SK-N-SH treated with all-trans-retinoic acid at 6 μM for 48 hours (cell line): Measurements from ENCODE around the gene ACIN1.

Experiments
- ARNTL ChIP-seq: fragments of 450-650 bp; formaldehyde crosslinking; IDR thresholded peaks from 2 replicates; pipeline ENCODE4 v1.5.0; 2020; ENCODE audit warnings: low read depth, mild to moderate bottlenecking, moderate library complexity, borderline replicate concordance
- CREB5 ChIP-seq: fragments of 250-450 bp; sonication (Bioruptor Pico); IDR thresholded peaks from 2 replicates; pipeline ENCODE4 v1.5.1; 2020; ENCODE audit warnings: low read depth, mild to moderate bottlenecking, moderate library complexity
- CSDC2 ChIP-seq: fragments of 250-450 bp; sonication (Bioruptor Pico); IDR thresholded peaks from 2 replicates; pipeline ENCODE4 v1.5.0; 2020; ENCODE audit warnings: mild to moderate bottlenecking, moderate library complexity
- ISL1 ChIP-seq: fragments of 250-450 bp; sonication (Bioruptor Pico); IDR thresholded peaks from 2 replicates; pipeline ENCODE4 v2.1.2; 2022; ENCODE audit warnings: mild to moderate bottlenecking, moderate library complexity
- PPARA ChIP-seq: fragments of 250-450 bp; sonication (Bioruptor Pico); IDR thresholded peaks from 2 replicates; pipeline ENCODE4 v1.5.0; 2020; ENCODE audit warnings: mild to moderate bottlenecking, borderline replicate concordance
- RARB ChIP-seq: fragments of 250-450 bp; sonication (Bioruptor Pico); IDR thresholded peaks from 2 replicates; pipeline ENCODE4 v1.8.0; 2021; ENCODE audit warnings: mild to moderate bottlenecking, moderate library complexity
- ZC3H10 ChIP-seq: fragments of 250-450 bp; sonication (Bioruptor Pico); IDR thresholded peaks from 2 replicates; pipeline ENCODE4 v1.5.1; 2021; ENCODE audit warnings: mild to moderate bottlenecking, moderate library complexity

GRCh38 chr14:23058654-23059504, 36.1 kb downstream of the ACIN1 start:
- TF ChIP-seq ISL1: no peak
- no peak for TF ChIP-seq ARNTL (CRISPR knock-in tag)
- TF ChIP-seq CREB5 (CRISPR knock-in tag): no peak
- TF ChIP-seq CSDC2 (CRISPR knock-in tag): no peak
- TF ChIP-seq ZC3H10 (CRISPR knock-in tag): no peak
- no peak for TF ChIP-seq RARB (CRISPR knock-in tag)
- TF ChIP-seq PPARA: no peak
